Pancreas (tissue), 10 donors: ENCODE results near the gene IER5L. TPM values are rescaled to one million over a fixed set of nuclear protein-coding genes. Genes with fewer than 3 reads are reported as not detected.

Experiments used
- ATAC-seq, 4 donors: fragments of 200-7000 bp; cut with Tn5 transposase; one replicate each; pipeline versions ENCODE4 v1.8.0 to v1.9.1; 2020; ENCODE audit warnings: mild to moderate bottlenecking in 4 of 4, moderate library complexity in 4 of 4
- DNase-seq, 6 donors: peaks; one replicate each; pipeline ENCODE4 v3.0.0-alpha.2; 2020
- FAIRE-seq: peaks from 2 replicates; lab custom pipeline; 2012; peaks lifted over from hg19 to GRCh38; lab: Jason Lieb, UNC
- H3K27ac ChIP-seq, 4 donors: fragments of 200-600 bp; sonication (generic); 1 replicate in 3 of 4; 2 replicates in 1 of 4; pipeline versions ENCODE4 v1.5.0 to v1.8.0; 2020
- H3K27me3 ChIP-seq, 4 donors: fragments of 200-600 bp; one replicate each; pipeline ENCODE4 v1.8.0; 2021
- H3K36me3 ChIP-seq, 3 donors: fragments of 200-600 bp; sonication (generic) in 1 of 3; one replicate each; pipeline versions ENCODE4 v1.5.0 to v1.8.0; 2020 to 2021
- H3K4me1 ChIP-seq, 3 donors: fragments of 200-600 bp; one replicate each; pipeline ENCODE4 v1.8.0; 2021
- H3K4me3 ChIP-seq, 4 donors: fragments of 200-600 bp; sonication (generic) in 2 of 4; one replicate each; pipeline versions ENCODE4 v1.5.0 to v1.8.0; 2020 to 2021
- H3K9me3 ChIP-seq, 4 donors: fragments of 200-600 bp; one replicate each; pipeline ENCODE4 v1.8.0; 2021
- CTCF ChIP-seq, 4 donors: fragments of 200-600 bp; sonication (generic) in 3 of 4; IDR thresholded peaks; one replicate each; pipeline versions ENCODE4 v1.5.0 to v1.8.0; 2021; ENCODE audit warnings: antibody characterized with exemption in 4 of 4
- WGBS, 2 donors: extraction: QIAGEN DNeasy Blood & Tissue Kit; methylation state at CpG; one replicate each; pipeline ENCODE4 v1.1.7; 2013; 5-methylcytosine and 5-hydroxymethylcytosine counted together
- intact Hi-C, 3 donors: fragments of 100-400 bp; cut with DNase I; formaldehyde crosslinking; loops; one replicate each; pipeline versions ENCODE4 v1.11.1 to v1.14.2; 2022
- polyA plus RNA-seq, 2 donors: library from polyadenylated mRNA; stranded (reverse); fragments of 200-250 nt; gene quantifications; one replicate each; pipeline ENCODE4 v1.2.3, GENCODE V29; 2013
- total RNA-seq, 6 donors: library from RNA; stranded (reverse); fragmentation: NEBNext Ultra II Directional in 4 of 6; extraction: Animal tissue kit (Norgen Biotek cat#: 25700) in 4 of 6; gene quantifications; one replicate each; pipeline versions ENCODE4 v1.2.1 to v1.2.4, GENCODE V29; 2021 to 2023
- donor health status: healthy with polysubstance abuse.
- donor health status: DM: no; HTN: no; CAD: no; lungs with moderate emphysema.
- donor health status: DM: no; HTN: no; CAD: no.
- donor health status: control.
- donor health status: control.
- donor health status: Bipolar disorder and iron deficiency.
- donor health status: DM: yes; HTN: yes; CAD: no.
- donor health status: DM: no; HTN: no; CAD: no.
- donor health status: DM: no; HTN: no; CAD: no.
- donor health status: DM: yes; HTN: yes; CAD: no.

The IER5L gene
- total RNA-seq, result 10 to 100 TPM in 1 of 6 donors, 1 to 10 TPM in 5; 1.8 to 13.2 (median 4.6) TPM
- polyA plus RNA-seq, result 10 to 100 TPM in 1 of 2 donors, 1 to 10 TPM in 1; 6.1 to 14.3 TPM

DNA sequence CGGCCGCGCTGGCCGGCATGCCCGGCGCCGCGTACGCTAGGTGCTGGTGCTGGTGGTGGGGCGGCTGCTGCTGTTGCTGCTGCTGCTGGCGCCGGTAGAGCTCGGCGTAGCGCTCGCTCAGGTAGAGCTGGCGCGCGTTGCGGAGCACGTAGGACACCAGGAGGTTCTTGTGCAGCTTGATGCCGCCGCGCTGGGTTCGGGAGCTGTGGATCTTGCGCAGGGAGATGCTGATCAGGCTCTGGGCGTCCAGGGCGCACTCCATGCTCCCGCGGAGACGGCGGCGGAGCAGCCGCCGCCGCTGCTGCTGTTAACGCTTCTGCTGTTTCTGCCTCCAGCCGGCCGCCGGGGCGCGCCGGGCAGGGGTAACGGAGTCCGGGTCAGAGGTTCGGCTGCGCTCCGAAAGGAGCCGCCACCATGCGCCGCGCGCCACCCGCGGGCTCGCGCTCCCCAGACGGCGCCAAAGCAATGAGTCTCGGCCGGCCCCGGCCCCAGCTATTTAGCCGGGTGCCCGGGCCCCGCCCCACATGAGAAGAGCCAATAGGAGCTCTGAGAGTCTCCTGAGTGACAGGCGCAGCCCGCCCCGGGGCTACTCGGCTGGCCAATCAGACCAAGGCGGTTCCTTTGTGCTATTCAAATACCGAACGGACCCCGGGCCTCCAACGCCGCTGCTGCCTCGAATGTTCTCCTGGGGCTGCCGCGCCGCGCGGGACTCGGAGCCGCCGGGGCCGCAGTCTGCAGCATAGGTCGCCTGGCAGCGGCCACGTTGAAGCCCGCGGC, at the start of gene IER5L:
Gene IER5L (minus strand): TSS at position 471 of the 777 bp plus-strand sequence. CDS start 209 bp downstream, at position 262.
- DNase-seq (peak; percentile 92 to 99 (median 96)), FAIRE-seq (no peak), ATAC-seq (peak; percentile 69 to 85 (median 80))
- Histone ChIP-seq H3K4me3 (peak within 1 kb of the TSS; percentile 59 to 83 (median 63)), H3K36me3 (no peaks in the 10 kb centered on the region), H3K27ac (peak within 1 kb of the TSS; percentile 63 to 99 (median 94)), H3K9me3 (no peaks in the 10 kb centered on the region), H3K27me3 (no peaks in the 10 kb centered on the region), H3K4me1 (peaks cover 0 to 11% (median 7%) of the 10 kb centered on the region in 3 donors)
- no peak for TF ChIP-seq CTCF (IDR thresholded peaks at IDR 0.05)
- intact Hi-C loops, result loop anchor here in 2 of 3 donors (10.0 kb wide), 4 partner anchors 147 to 437 kb away; no protein-coding TSS in a partner anchor
- 1% methylated on average over 59 to 90 of the region's 90 CpGs for WGBS, 2 donors

GRCh38 chr9:129227843-129228189, 49.8 kb upstream of the IER5L start:
- H3K4me1 ChIP-seq, result no peaks in the 10 kb centered on the region
- WGBS, 2 donors, result 80 to 84% methylated on average over 10 of the region's 10 CpGs
- no peak for TF ChIP-seq CTCF (IDR thresholded peaks at IDR 0.05)
- no peak overlapping the region for H3K27ac ChIP-seq
- no peaks in the 10 kb centered on the region for H3K9me3 ChIP-seq
- FAIRE-seq (no peak), ATAC-seq (no peak), DNase-seq (no peak)
- H3K27me3 ChIP-seq, result no peaks in the 10 kb centered on the region
- no peak overlapping the region for H3K4me3 ChIP-seq
- no peaks in the 10 kb centered on the region for H3K36me3 ChIP-seq
- intact Hi-C loops, result no loop called here

DNA sequence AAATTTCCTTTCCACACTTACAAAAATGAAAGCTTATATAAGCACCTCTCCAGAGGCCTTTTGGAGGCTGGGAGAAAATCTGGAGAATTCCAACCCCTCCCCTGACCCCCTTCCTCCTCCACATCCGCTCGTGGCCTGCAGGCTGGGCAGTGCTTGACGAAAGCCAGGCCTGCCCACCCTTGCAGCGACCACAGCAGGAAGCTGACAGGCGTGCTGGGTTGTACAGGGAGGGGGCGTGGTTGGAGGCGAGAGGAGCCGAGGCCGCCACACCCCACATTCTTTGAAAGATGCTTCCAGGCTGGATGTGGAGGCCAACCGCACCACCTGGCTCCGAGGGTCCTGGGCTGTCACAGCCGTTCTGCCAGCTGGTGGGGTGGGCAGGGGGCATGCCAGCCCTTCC, 47.8 kb upstream of the IER5L start:
- Histone ChIP-seq H3K27me3 (no peaks in the 10 kb centered on the region), H3K36me3 (no peaks in the 10 kb centered on the region), H3K27ac (no peak overlapping the region), H3K9me3 (no peaks in the 10 kb centered on the region), H3K4me3 (no peak overlapping the region), H3K4me1 (no peaks in the 10 kb centered on the region)
- ATAC-seq, result peak in 3 of 4 donors; percentile 52 to 73 (median 60)
- WGBS, 2 donors, result 67 to 68% methylated on average over 12 of the region's 12 CpGs
- no peak for TF ChIP-seq CTCF (IDR thresholded peaks at IDR 0.05)
- FAIRE-seq, result no peak
- peak in 3 of 6 donors; percentile 23 to 47 (median 46) for DNase-seq
- intact Hi-C loops, result no loop called here

DNA sequence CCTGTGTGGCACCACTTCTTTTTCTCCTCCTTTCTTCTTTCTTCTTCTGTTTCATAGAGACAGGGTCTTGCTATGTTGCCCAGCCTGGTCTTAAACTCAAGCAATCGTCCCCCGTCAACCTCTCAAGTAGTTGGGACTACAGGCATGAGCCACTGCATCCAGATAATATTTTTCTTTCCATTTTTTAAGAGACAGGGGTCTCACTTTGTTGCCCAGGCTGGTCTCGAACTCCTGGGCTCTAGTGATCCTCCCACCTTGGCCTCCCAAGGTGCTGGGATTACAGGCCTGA, 47.4 kb upstream of the IER5L start:
- Histone ChIP-seq H3K4me3 (no peak overlapping the region), H3K4me1 (no peaks in the 10 kb centered on the region), H3K36me3 (no peaks in the 10 kb centered on the region), H3K9me3 (no peaks in the 10 kb centered on the region), H3K27me3 (no peaks in the 10 kb centered on the region), H3K27ac (peak overlapping the region in 1 of 4 donors; percentile 5)
- ATAC-seq, result no peak
- intact Hi-C loops, result no loop called here
- FAIRE-seq, result no peak
- no peak for DNase-seq
- 86 to 92% methylated on average over 3 of the region's 3 CpGs for WGBS, 2 donors
- TF ChIP-seq CTCF (IDR thresholded peaks at IDR 0.05), result no peak
